Gastrocnemius medialis (tissue), 4 donors: Measurements from ENCODE around the gene RBMS3. TPM values are rescaled to one million over a fixed set of nuclear protein-coding genes. Genes with fewer than 3 reads are reported as not detected.

Source experiments
- ATAC-seq, 2 donors: fragments of 150-250 bp; one replicate each; pipeline ENCODE4 v1.9.1; 2016
- DNase-seq, 2 donors: peaks; one replicate each; pipeline ENCODE4 v3.0.0-alpha.2; 2019
- H3K27ac ChIP-seq, 4 donors: fragments of 200-600 bp; sonication (generic); 1 replicate in 1 of 4; 2 replicates in 3 of 4; pipeline ENCODE4 v1.5.1; 2016 to 2018; ENCODE audit warnings: mild to moderate bottlenecking in 2 of 4, moderate library complexity in 1 of 4
- H3K27me3 ChIP-seq, 3 donors: fragments of 200-600 bp; sonication (generic) in 2 of 3; 1 replicate in 1 of 3; 2 replicates in 2 of 3; pipeline versions ENCODE4 v1.5.1 to v1.6.0; 2016 to 2019; ENCODE audit warnings: mild to moderate bottlenecking in 1 of 3, moderate library complexity in 1 of 3
- H3K36me3 ChIP-seq, 2 donors: fragments of 200-600 bp; sonication (generic) in 1 of 2; one replicate each; pipeline ENCODE4 v1.5.1; 2017 to 2018
- H3K4me1 ChIP-seq, 2 donors: fragments of 200-600 bp; sonication (generic) in 1 of 2; one replicate each; pipeline ENCODE4 v1.5.1; 2016 to 2017; ENCODE audit warnings: mild to moderate bottlenecking in 2 of 2
- H3K4me3 ChIP-seq, 4 donors: fragments of 200-600 bp; sonication (generic) in 3 of 4; 1 replicate in 1 of 4; 2 replicates in 3 of 4; pipeline ENCODE4 v1.5.1; 2016 to 2019; ENCODE audit warnings: mild to moderate bottlenecking in 2 of 4
- H3K9me3 ChIP-seq, 3 donors: fragments of 200-600 bp; sonication (generic) in 2 of 3; 1 replicate in 1 of 3; 2 replicates in 2 of 3; pipeline ENCODE4 v1.5.1; 2016 to 2019
- POLR2A ChIP-seq, 2 donors: fragments of 450-650 bp; IDR thresholded peaks; one replicate each; pipeline ENCODE4 v1.6.1; 2017; ENCODE audit warnings: antibody characterized with exemption in 2 of 2, mild to moderate bottlenecking in 2 of 2, moderate library complexity in 2 of 2
- in situ Hi-C, 4 donors: fragments of 200-750 bp; cut with MboI; loops; one replicate each; pipeline versions ENCODE4 v1.15.0 to v1.8.0; 2017; ENCODE audit warnings: low sequenced_read_pairs in 4 of 4
- intact Hi-C: fragments of 100-400 bp; cut with DNase I; formaldehyde crosslinking; loops from one replicate; pipeline ENCODE4 v1.15.1; 2023; ENCODE audit warnings: low total_unique reads
- total RNA-seq, 4 donors: library from RNA; depleted of rRNA; stranded (reverse); fragments of >200 nt; gene quantifications; one replicate each; pipeline versions ENCODE4 v1.1.0 to v1.2.3, GENCODE V29; 2016
- TF ChIP-seq, protein P1 (sequence below), 5 experiments: fragments of 450-650 bp in 3 of 5; fragments of 200-600 bp in 2 of 5; sonication (generic) in 2 of 5; IDR thresholded peaks in 4 of 5; conservative IDR thresholded peaks in 1 of 5; 1 replicate in 4 of 5; 2 replicates in 1 of 5; pipeline ENCODE4 v1.5.1; 2016 to 2019; ENCODE audit warnings: antibody characterized with exemption in 5 of 5, mild to moderate bottlenecking in 3 of 5, moderate library complexity in 3 of 5

RBMS3 gene
- total RNA-seq, 4 donors from 2014 or later = 16.1 to 38.8 (median 22.7) TPM

DNA sequence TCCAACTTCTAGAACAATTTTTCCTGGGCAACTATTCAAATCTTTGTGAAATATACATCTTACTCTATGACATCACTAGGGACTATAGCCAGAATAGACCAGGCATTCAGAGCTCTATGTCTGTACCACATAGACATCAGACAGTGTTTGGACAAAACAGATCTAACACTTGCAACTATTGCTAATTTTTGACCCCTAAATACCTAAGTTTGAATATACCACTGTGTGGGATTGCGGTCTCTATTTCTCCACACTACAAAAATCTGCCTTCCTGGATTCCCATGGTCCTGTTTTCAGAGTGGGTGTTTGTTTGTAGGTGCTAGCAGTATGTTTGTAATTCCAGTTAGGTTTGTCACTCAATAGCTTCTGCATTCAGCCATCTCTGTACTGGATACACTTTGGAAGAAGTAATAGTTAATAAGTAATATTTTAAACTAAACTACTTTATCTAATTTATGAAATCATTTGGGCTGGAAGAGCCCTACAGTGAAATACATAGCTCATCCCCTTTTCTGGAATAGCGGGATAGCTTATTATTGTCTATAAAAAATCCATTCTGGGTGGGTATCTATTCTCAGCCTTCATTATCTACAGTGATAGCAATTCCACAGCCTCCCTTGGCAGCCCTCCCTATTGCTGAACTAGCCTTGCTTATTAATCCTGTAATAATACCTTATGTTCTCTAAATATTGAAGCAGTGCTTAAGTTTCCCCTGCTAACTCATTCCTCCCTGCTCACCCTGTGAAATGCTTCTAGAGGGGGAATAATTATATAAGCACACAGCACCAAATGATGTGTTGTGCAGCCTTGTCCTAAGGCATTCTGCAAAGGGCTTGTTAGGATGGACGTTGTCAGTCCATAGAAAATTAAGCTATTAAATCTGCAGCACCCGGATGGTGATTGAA is 49.4 kb downstream of the RBMS3 start:
- H3K27ac ChIP-seq = peak overlapping the region in 2 of 4 donors; percentile 27 to 73
- no peaks in the 10 kb centered on the region for H3K36me3 ChIP-seq
- no peak overlapping the region for H3K4me3 ChIP-seq
- ATAC-seq (no peak), DNase-seq (no peak)
- TF ChIP-seq POLR2A (IDR thresholded peaks at IDR 0.05) = no peak
- TF ChIP-seq, protein P1, sequence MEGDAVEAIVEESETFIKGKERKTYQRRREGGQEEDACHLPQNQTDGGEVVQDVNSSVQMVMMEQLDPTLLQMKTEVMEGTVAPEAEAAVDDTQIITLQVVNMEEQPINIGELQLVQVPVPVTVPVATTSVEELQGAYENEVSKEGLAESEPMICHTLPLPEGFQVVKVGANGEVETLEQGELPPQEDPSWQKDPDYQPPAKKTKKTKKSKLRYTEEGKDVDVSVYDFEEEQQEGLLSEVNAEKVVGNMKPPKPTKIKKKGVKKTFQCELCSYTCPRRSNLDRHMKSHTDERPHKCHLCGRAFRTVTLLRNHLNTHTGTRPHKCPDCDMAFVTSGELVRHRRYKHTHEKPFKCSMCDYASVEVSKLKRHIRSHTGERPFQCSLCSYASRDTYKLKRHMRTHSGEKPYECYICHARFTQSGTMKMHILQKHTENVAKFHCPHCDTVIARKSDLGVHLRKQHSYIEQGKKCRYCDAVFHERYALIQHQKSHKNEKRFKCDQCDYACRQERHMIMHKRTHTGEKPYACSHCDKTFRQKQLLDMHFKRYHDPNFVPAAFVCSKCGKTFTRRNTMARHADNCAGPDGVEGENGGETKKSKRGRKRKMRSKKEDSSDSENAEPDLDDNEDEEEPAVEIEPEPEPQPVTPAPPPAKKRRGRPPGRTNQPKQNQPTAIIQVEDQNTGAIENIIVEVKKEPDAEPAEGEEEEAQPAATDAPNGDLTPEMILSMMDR (IDR thresholded peaks at IDR 0.05 in 4 of 5, conservative IDR thresholded peaks at IDR 0.05 in 1 of 5) = no peak
- H3K4me1 ChIP-seq = peaks cover 64 to 66% of the 10 kb centered on the region in 2 donors
- no peaks in the 10 kb centered on the region for H3K27me3 ChIP-seq
- in situ Hi-C loops (no loop called here), intact Hi-C loops (loop anchor here (5.0 kb wide), 1 partner anchor 187 kb away; no protein-coding TSS in a partner anchor)
- no peaks in the 10 kb centered on the region for H3K9me3 ChIP-seq

DNA sequence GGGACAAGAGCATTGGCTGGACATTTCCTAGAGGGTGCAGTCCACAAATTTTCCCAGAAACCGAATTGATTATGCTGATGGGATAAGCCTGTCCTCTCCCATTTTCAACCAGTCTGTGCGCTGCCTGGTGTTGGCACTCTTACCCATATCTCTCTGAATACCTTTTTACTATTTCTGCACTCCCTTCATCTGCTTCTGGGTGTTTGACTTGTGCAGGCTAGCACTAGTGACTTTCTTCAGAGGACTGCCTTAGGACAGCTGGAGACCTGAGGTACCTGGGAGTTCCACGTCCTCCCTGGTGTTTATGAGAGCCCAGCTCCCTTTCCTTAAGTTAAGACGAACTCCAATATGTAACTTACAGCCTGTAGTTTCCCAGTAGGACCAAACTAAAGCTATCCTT is 50.2 kb downstream of the RBMS3 start:
- peak overlapping the region in 1 of 4 donors; percentile 18 for H3K4me3 ChIP-seq
- ATAC-seq = peak; percentile 8 to 26
- peaks cover 67 to 71% of the 10 kb centered on the region in 2 donors for H3K4me1 ChIP-seq
- DNase-seq = no peak
- intact Hi-C loops (loop anchor here (5.0 kb wide), 1 partner anchor 186 kb away; no protein-coding TSS in a partner anchor), in situ Hi-C loops (no loop called here)
- H3K36me3 ChIP-seq = no peaks in the 10 kb centered on the region
- H3K27ac ChIP-seq = peak overlapping the region; percentile 22 to 73 (median 56)
- H3K9me3 ChIP-seq = no peaks in the 10 kb centered on the region
- no peak for TF ChIP-seq POLR2A (IDR thresholded peaks at IDR 0.05)
- TF ChIP-seq, protein P1 (IDR thresholded peaks at IDR 0.05 in 4 of 5, conservative IDR thresholded peaks at IDR 0.05 in 1 of 5) = no peak
- H3K27me3 ChIP-seq = no peaks in the 10 kb centered on the region

DNA sequence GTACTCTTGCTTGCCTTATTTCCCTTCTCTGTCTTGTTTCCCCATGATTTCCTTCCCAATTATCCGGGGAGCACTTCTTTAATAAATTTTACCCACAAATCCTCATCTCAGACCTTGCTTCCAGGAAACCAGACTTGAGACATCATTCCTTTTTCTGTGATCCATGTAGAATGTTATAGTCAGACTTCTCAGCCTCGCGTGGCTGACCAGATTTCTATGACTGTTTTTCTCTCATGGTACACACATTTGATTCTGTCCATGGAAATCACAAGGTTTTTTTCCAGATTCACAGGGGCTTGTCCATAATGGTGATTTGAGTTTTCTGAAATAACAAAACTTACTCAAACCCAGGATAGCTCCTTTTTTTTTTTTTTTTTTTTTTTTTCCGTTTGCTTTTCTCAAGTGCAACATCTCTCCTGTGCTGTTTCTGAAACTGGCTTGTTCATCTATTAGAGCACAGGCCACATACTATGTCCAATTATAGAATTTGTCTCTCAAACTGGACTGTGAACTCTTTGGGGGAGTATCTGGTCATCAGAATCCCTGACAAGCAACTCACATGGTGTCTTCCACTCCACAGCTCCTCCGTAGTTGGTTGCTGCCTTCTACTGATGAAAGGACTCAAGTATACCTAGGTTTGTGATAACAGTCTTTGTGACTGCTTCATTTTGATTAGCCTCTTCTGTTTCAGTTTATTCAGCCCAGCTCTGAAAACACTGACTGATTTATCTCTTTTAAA is 50.8 kb downstream of the RBMS3 start:
- TF ChIP-seq, protein P1 (IDR thresholded peaks at IDR 0.05 in 4 of 5, conservative IDR thresholded peaks at IDR 0.05 in 1 of 5) = no peak
- no peak for TF ChIP-seq POLR2A (IDR thresholded peaks at IDR 0.05)
- DNase-seq = peak in 1 of 2 donors; percentile 24
- intact Hi-C loops = loop anchor here (5.0 kb wide), 1 partner anchor 186 kb away; no protein-coding TSS in a partner anchor
- H3K36me3 ChIP-seq = no peaks in the 10 kb centered on the region
- H3K9me3 ChIP-seq = no peaks in the 10 kb centered on the region
- peak overlapping the region in 1 of 4 donors; percentile 18 for H3K4me3 ChIP-seq
- in situ Hi-C loops = no loop called here
- peak in 1 of 2 donors; percentile 70 for ATAC-seq
- no peaks in the 10 kb centered on the region for H3K27me3 ChIP-seq
- H3K4me1 ChIP-seq = peaks cover 72 to 76% of the 10 kb centered on the region in 2 donors
- peak overlapping the region; percentile 22 to 73 (median 56) for H3K27ac ChIP-seq

DNA sequence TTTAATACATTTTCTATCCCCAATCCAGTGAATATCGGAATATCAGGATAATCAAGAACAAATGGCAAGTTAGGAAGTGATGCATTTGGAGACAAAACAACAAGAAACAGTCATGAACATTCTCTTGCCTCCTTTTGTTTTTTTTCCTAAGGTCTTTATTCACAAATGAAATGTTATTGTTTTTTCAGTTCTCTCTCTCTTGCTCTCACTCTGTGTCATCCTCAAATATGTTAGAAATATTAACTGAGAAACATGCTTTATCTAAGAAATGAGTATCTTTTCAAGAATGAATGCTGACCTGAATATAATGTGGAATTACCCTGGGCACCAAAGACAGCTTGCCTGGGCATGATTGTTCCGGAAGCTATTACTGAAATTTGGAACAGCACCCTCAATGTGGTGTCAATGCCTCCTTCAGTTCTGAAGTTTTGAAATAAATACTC is 51.3 kb downstream of the RBMS3 start:
- H3K9me3 ChIP-seq = no peaks in the 10 kb centered on the region
- H3K4me3 ChIP-seq = peak overlapping the region in 1 of 4 donors; percentile 18
- H3K4me1 ChIP-seq = peaks cover 74 to 80% of the 10 kb centered on the region in 2 donors
- intact Hi-C loops = loop anchor here (5.0 kb wide), 1 partner anchor 185 kb away; no protein-coding TSS in a partner anchor
- in situ Hi-C loops = no loop called here
- no peaks in the 10 kb centered on the region for H3K27me3 ChIP-seq
- H3K27ac ChIP-seq = peak overlapping the region; percentile 22 to 73 (median 56)
- TF ChIP-seq, protein P1 (IDR thresholded peaks at IDR 0.05 in 4 of 5, conservative IDR thresholded peaks at IDR 0.05 in 1 of 5) = no peak
- ATAC-seq (no peak), DNase-seq (no peak)
- no peaks in the 10 kb centered on the region for H3K36me3 ChIP-seq
